ENCODE measurements around the gene ARL17A.
"Not testable (repeated sequence)": the region's sequence is repeated elsewhere in the genome, so short reads cannot be mapped to it uniquely, and the experiment has no call there.

The ARL17A gene

GRCh38 chr17:46579083-46580075 lies at the start of gene ARL17A:
ARL17A (minus strand) TSS chr17:46579691; CDS start chr17:46576322, 3,369 bp downstream.
- H3K4me3 ChIP-seq (ENCODE audit: low read depth in 1 of 5, low read length in 5 of 5), result peak within 1 kb of the TSS in 1 of 5 donors; percentile 44
- H3K9me3 ChIP-seq (ENCODE audit: control insufficient read depth in 5 of 5, low read length in 5 of 5); H3K27me3 ChIP-seq (ENCODE audit: control insufficient read depth in 5 of 5, insufficient read depth in 4 of 5, low read length in 5 of 5); H3K9ac ChIP-seq (ENCODE audit: low read length in 5 of 5); H3K4me1 ChIP-seq (ENCODE audit: control insufficient read depth in 5 of 5, insufficient read depth in 5 of 5, low read length in 5 of 5); H3K27ac ChIP-seq (ENCODE audit: low read depth, low read length); H3K36me3 ChIP-seq (ENCODE audit: control insufficient read depth in 5 of 5, insufficient read depth in 5 of 5, low read length in 5 of 5): not testable (repeated sequence)

DNA sequence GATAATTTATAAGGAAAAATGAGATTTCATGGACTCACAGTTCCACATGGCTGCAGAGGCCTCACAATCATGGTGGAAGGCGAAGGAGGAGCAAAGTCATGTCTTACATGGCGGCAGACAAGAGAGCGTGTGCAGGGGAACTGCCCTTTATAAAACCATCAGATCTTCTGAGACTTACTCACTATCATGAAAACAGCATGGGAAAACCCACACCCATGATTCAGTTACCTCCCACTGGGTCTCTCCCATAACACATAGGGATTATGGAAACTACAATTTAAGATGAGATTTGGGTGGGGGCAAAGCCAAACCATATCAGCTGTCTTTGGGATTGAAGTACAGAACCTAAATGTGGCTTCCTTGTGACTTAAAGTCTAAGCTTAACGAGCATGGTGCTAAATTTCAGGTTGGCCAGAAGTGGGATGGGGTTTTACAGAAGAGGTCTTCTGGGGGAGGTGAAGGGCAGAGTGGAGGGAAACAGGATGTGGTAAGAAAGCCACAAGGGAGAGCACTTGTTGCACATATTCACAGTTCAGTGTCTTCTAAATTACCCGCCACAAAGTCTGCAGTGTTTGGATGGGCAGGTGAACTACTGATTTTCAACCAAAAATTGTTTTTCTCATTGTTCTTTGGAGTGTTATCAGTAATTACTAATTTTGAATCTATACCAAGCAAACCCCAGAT lies 49.4 kb upstream of the ARL17A start:
- H3K4me3 ChIP-seq (ENCODE audit: low read depth in 1 of 5, low read length in 5 of 5); H3K27ac ChIP-seq (ENCODE audit: low read depth, low read length); H3K9ac ChIP-seq (ENCODE audit: low read length in 5 of 5); H3K4me1 ChIP-seq (ENCODE audit: control insufficient read depth in 5 of 5, insufficient read depth in 5 of 5, low read length in 5 of 5); H3K9me3 ChIP-seq (ENCODE audit: control insufficient read depth in 5 of 5, low read length in 5 of 5); H3K36me3 ChIP-seq (ENCODE audit: control insufficient read depth in 5 of 5, insufficient read depth in 5 of 5, low read length in 5 of 5); H3K27me3 ChIP-seq (ENCODE audit: control insufficient read depth in 5 of 5, insufficient read depth in 4 of 5, low read length in 5 of 5): not testable (repeated sequence)

DNA sequence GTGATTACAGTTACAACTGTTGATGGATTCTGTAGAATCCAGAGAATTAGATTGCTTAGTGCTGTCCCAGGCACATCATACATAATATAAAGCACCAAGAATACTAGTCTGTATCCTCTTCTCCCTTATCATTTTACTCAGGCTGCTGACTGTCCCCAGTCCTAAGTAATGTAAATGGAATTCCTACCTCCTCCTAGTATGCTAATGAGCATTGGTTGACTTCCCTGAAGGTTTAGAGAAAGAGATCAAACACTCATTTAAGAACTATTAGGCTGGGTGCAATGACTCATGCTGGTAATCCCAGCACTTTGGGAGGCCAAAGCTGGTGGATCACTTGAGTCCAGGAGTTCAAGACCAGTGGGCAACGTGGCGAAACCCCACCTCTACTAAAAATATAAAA lies 48.0 kb upstream of the ARL17A start:
- not testable (repeated sequence) for H3K27me3 ChIP-seq (ENCODE audit: control insufficient read depth in 5 of 5, insufficient read depth in 4 of 5, low read length in 5 of 5); H3K9me3 ChIP-seq (ENCODE audit: control insufficient read depth in 5 of 5, low read length in 5 of 5); H3K4me1 ChIP-seq (ENCODE audit: control insufficient read depth in 5 of 5, insufficient read depth in 5 of 5, low read length in 5 of 5); H3K36me3 ChIP-seq (ENCODE audit: control insufficient read depth in 5 of 5, insufficient read depth in 5 of 5, low read length in 5 of 5); H3K4me3 ChIP-seq (ENCODE audit: low read depth in 1 of 5, low read length in 5 of 5); H3K27ac ChIP-seq (ENCODE audit: low read depth, low read length); H3K9ac ChIP-seq (ENCODE audit: low read length in 5 of 5)

- H3K9me3 ChIP-seq (ENCODE audit: control insufficient read depth in 5 of 5, low read length in 5 of 5), result not testable (repeated sequence)
Measured at GRCh38 chr17:46624726-46625125, 45.2 kb upstream of the ARL17A start.

GRCh38 chr17:46623790-46624189 lies 44.3 kb upstream of the ARL17A start:
- not testable (repeated sequence) for H3K4me3 ChIP-seq (ENCODE audit: low read depth in 1 of 5, low read length in 5 of 5); H3K9ac ChIP-seq (ENCODE audit: low read length in 5 of 5); H3K9me3 ChIP-seq (ENCODE audit: control insufficient read depth in 5 of 5, low read length in 5 of 5); H3K27me3 ChIP-seq (ENCODE audit: control insufficient read depth in 5 of 5, insufficient read depth in 4 of 5, low read length in 5 of 5); H3K27ac ChIP-seq (ENCODE audit: low read depth, low read length); H3K4me1 ChIP-seq (ENCODE audit: control insufficient read depth in 5 of 5, insufficient read depth in 5 of 5, low read length in 5 of 5); H3K36me3 ChIP-seq (ENCODE audit: control insufficient read depth in 5 of 5, insufficient read depth in 5 of 5, low read length in 5 of 5)

More at GRCh38 chr17:46624726-46625125, 45.2 kb upstream of the ARL17A start:
- not testable (repeated sequence) for H3K27me3 ChIP-seq (ENCODE audit: control insufficient read depth in 5 of 5, insufficient read depth in 4 of 5, low read length in 5 of 5); H3K4me1 ChIP-seq (ENCODE audit: control insufficient read depth in 5 of 5, insufficient read depth in 5 of 5, low read length in 5 of 5); H3K4me3 ChIP-seq (ENCODE audit: low read depth in 1 of 5, low read length in 5 of 5); H3K27ac ChIP-seq (ENCODE audit: low read depth, low read length); H3K36me3 ChIP-seq (ENCODE audit: control insufficient read depth in 5 of 5, insufficient read depth in 5 of 5, low read length in 5 of 5); H3K9ac ChIP-seq (ENCODE audit: low read length in 5 of 5)

GRCh38 chr17:46618975-46619374 lies 39.5 kb upstream of the ARL17A start:
- H3K9me3 ChIP-seq (ENCODE audit: control insufficient read depth in 5 of 5, low read length in 5 of 5); H3K4me3 ChIP-seq (ENCODE audit: low read depth in 1 of 5, low read length in 5 of 5); H3K36me3 ChIP-seq (ENCODE audit: control insufficient read depth in 5 of 5, insufficient read depth in 5 of 5, low read length in 5 of 5); H3K9ac ChIP-seq (ENCODE audit: low read length in 5 of 5); H3K27ac ChIP-seq (ENCODE audit: low read depth, low read length); H3K4me1 ChIP-seq (ENCODE audit: control insufficient read depth in 5 of 5, insufficient read depth in 5 of 5, low read length in 5 of 5); H3K27me3 ChIP-seq (ENCODE audit: control insufficient read depth in 5 of 5, insufficient read depth in 4 of 5, low read length in 5 of 5): not testable (repeated sequence)

- H3K27me3 ChIP-seq (ENCODE audit: control insufficient read depth in 5 of 5, insufficient read depth in 4 of 5, low read length in 5 of 5); H3K4me1 ChIP-seq (ENCODE audit: control insufficient read depth in 5 of 5, insufficient read depth in 5 of 5, low read length in 5 of 5); H3K9me3 ChIP-seq (ENCODE audit: control insufficient read depth in 5 of 5, low read length in 5 of 5); H3K36me3 ChIP-seq (ENCODE audit: control insufficient read depth in 5 of 5, insufficient read depth in 5 of 5, low read length in 5 of 5); H3K9ac ChIP-seq (ENCODE audit: low read length in 5 of 5); H3K4me3 ChIP-seq (ENCODE audit: low read depth in 1 of 5, low read length in 5 of 5); H3K27ac ChIP-seq (ENCODE audit: low read depth, low read length): not testable (repeated sequence)
Measured at GRCh38 chr17:46617121-46617520, 37.6 kb upstream of the ARL17A start.

DNA sequence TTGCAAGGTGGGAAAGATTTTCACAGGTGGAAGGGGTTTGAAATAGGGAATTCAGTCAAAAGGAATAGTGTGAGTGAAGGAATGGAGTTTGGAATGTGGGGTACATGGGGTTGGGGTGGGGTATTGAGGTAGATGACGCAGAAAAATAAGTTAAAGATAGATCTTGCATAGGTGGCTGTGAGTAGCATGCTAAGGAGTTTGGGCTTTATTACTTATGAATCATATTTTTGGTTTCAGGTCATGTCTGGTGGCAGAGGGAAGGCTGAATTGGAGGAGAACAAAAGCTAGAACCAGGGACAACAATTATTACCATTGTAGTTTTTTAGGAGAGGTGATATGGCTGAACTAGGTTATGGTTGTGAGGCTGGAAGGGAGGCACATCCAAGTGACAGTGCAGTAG lies 34.4 kb upstream of the ARL17A start:
- not testable (repeated sequence) for H3K4me3 ChIP-seq (ENCODE audit: low read depth in 1 of 5, low read length in 5 of 5); H3K27ac ChIP-seq (ENCODE audit: low read depth, low read length); H3K9ac ChIP-seq (ENCODE audit: low read length in 5 of 5); H3K9me3 ChIP-seq (ENCODE audit: control insufficient read depth in 5 of 5, low read length in 5 of 5); H3K36me3 ChIP-seq (ENCODE audit: control insufficient read depth in 5 of 5, insufficient read depth in 5 of 5, low read length in 5 of 5); H3K4me1 ChIP-seq (ENCODE audit: control insufficient read depth in 5 of 5, insufficient read depth in 5 of 5, low read length in 5 of 5); H3K27me3 ChIP-seq (ENCODE audit: control insufficient read depth in 5 of 5, insufficient read depth in 4 of 5, low read length in 5 of 5)

GRCh38 chr17:46611304-46611703 lies 31.8 kb upstream of the ARL17A start:
- not testable (repeated sequence) for H3K4me1 ChIP-seq (ENCODE audit: control insufficient read depth in 5 of 5, insufficient read depth in 5 of 5, low read length in 5 of 5); H3K9ac ChIP-seq (ENCODE audit: low read length in 5 of 5); H3K4me3 ChIP-seq (ENCODE audit: low read depth in 1 of 5, low read length in 5 of 5); H3K27me3 ChIP-seq (ENCODE audit: control insufficient read depth in 5 of 5, insufficient read depth in 4 of 5, low read length in 5 of 5); H3K27ac ChIP-seq (ENCODE audit: low read depth, low read length); H3K36me3 ChIP-seq (ENCODE audit: control insufficient read depth in 5 of 5, insufficient read depth in 5 of 5, low read length in 5 of 5); H3K9me3 ChIP-seq (ENCODE audit: control insufficient read depth in 5 of 5, low read length in 5 of 5)

DNA sequence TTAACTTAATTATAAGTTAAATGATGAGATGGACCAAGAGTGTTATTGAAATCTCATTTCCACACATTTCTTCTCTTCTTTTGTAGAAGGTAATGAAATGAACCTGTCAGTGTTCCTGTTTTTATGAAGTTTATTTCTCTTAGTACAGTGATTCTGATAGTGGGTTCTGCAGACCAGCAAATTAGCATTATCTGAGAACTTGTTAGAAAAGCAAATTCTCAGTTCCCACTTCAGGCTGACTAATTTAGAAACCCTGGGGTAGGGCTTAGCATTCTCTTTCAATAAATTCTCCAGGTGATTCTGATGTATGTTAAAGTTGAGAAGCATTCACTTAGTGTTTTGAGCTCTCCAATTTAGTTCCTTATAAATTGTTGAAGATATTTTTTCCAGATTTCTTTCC lies 23.6 kb upstream of the ARL17A start:
- H3K4me1 ChIP-seq (ENCODE audit: control insufficient read depth in 5 of 5, insufficient read depth in 5 of 5, low read length in 5 of 5); H3K9ac ChIP-seq (ENCODE audit: low read length in 5 of 5); H3K36me3 ChIP-seq (ENCODE audit: control insufficient read depth in 5 of 5, insufficient read depth in 5 of 5, low read length in 5 of 5); H3K27ac ChIP-seq (ENCODE audit: low read depth, low read length); H3K9me3 ChIP-seq (ENCODE audit: control insufficient read depth in 5 of 5, low read length in 5 of 5); H3K4me3 ChIP-seq (ENCODE audit: low read depth in 1 of 5, low read length in 5 of 5); H3K27me3 ChIP-seq (ENCODE audit: control insufficient read depth in 5 of 5, insufficient read depth in 4 of 5, low read length in 5 of 5): not testable (repeated sequence)

Measured in subcutaneous abdominal adipose tissue (tissue), 5 donors.